ENCODE results near the gene STX12. TPM values are rescaled to one million over a fixed set of nuclear protein-coding genes. Genes with fewer than 3 reads are reported as not detected.
"Not testable (repeated sequence)": the region's sequence is repeated elsewhere in the genome, so short reads cannot be mapped to it uniquely, and the experiment has no call there.

Gene STX12
- total RNA-seq, 1 experiment from 2014 or later, result 19.6 TPM

GRCh38 chr1:27785781-27786455 lies 12.9 kb downstream of the STX12 start:
- no TSS peak for BruUV-seq (replicated peaks)
- Mint-ChIP-seq H3K4me1 (ENCODE audit: low read depth, unreplicated experiment) (peaks cover 11% of the 10 kb centered on the region), H3K9me3 (ENCODE audit: unreplicated experiment) (no peaks in the 10 kb centered on the region), H3K4me3 (ENCODE audit: unreplicated experiment) (peak overlapping the region; percentile 46), H3K27me3 (ENCODE audit: insufficient read depth, unreplicated experiment) (no peaks in the 10 kb centered on the region), H3K36me3 (ENCODE audit: insufficient read depth, unreplicated experiment) (no peaks in the 10 kb centered on the region), H3K27ac (ENCODE audit: unreplicated experiment) (peak overlapping the region; percentile 93)
- Histone ChIP-seq H3K4me3 (ENCODE audit: low read depth, low read length) (no peak overlapping the region), H3K27me3 (replicated peaks; ENCODE audit: control insufficient read depth, insufficient read depth, low read length) (no peaks in the 10 kb centered on the region), H3K9me3 (no peaks in the 10 kb centered on the region), H3K4me1 (peaks cover 29% of the 10 kb centered on the region), H3K36me3 (ENCODE audit: control insufficient read depth, insufficient read depth, low read length) (no peaks in the 10 kb centered on the region)
- POLR2A ChIA-PET, result interaction anchor here (0.7 to 1.9 kb wide), 2 partner anchors 13 to 44 kb away, joined by 4 to 15 read pairs; partner anchors contain the start of genes PPP1R8 and STX12
- TF ChIP-seq CTCF (IDR thresholded peaks at IDR 0.05; ENCODE audit: insufficient read depth in 1 of 2, low read depth in 1 of 2, low read length in 1 of 2, severe bottlenecking in 1 of 2, unreplicated experiment in 1 of 2), result no peak
- CTCF ChIA-PET, result no interaction called here
- DNase-seq, result peak; percentile 36 to 52
- intact Hi-C loops (cut with micrococcal nuclease; ENCODE audit: unreplicated experiment), result no loop called here

- intact Hi-C loops (cut with micrococcal nuclease; ENCODE audit: unreplicated experiment), result no loop called here
- Mint-ChIP-seq H3K9me3 (ENCODE audit: unreplicated experiment) (no peaks in the 10 kb centered on the region), H3K36me3 (ENCODE audit: insufficient read depth, unreplicated experiment) (no peaks in the 10 kb centered on the region), H3K27ac (ENCODE audit: unreplicated experiment) (no peak overlapping the region), H3K27me3 (ENCODE audit: insufficient read depth, unreplicated experiment) (no peaks in the 10 kb centered on the region), H3K4me1 (ENCODE audit: low read depth, unreplicated experiment) (peaks cover 11% of the 10 kb centered on the region), H3K4me3 (ENCODE audit: unreplicated experiment) (no peak overlapping the region)
- Histone ChIP-seq H3K36me3 (ENCODE audit: control insufficient read depth, insufficient read depth, low read length) (no peaks in the 10 kb centered on the region), H3K9me3 (no peaks in the 10 kb centered on the region), H3K4me3 (ENCODE audit: low read depth, low read length) (no peak overlapping the region), H3K27me3 (replicated peaks; ENCODE audit: control insufficient read depth, insufficient read depth, low read length) (no peaks in the 10 kb centered on the region), H3K4me1 (peaks cover 29% of the 10 kb centered on the region)
- no TSS peak for BruUV-seq (replicated peaks)
- ChIA-PET POLR2A (no interaction called here), CTCF (no interaction called here)
- no peak for TF ChIP-seq CTCF (IDR thresholded peaks at IDR 0.05; ENCODE audit: insufficient read depth in 1 of 2, low read depth in 1 of 2, low read length in 1 of 2, severe bottlenecking in 1 of 2, unreplicated experiment in 1 of 2)
- no peak for DNase-seq
Observed at GRCh38 chr1:27787895-27788294, 14.9 kb downstream of the STX12 start.

DNA sequence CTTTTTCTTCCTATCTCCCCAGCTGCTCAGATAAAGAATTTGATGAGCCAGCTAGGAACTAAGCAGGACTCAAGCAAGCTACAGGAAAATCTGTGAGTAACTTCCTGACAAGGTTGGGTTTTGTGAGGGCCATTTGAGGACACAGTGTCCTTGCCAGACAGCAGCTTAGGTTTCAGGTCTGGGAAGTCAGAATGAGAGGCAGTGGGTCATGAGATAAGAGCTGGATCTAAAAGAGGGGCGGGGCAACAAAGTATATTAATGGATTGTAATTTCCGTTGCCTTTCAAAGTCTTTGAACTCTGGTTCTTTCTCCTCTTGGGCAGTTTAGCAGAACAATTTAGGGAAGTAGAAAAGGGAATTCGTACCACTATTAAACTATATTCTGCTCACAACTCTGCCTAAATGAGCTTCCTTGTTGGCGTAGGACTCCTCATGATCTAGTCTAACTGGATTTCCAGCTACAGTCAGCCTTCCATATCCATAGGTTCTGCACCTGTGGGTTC lies 16.6 kb downstream of the STX12 start:
- no TSS peak for BruUV-seq (replicated peaks)
- peaks cover 24% of the 10 kb centered on the region for H3K4me1 ChIP-seq
- H3K36me3 ChIP-seq (ENCODE audit: control insufficient read depth, insufficient read depth, low read length), result no peaks in the 10 kb centered on the region
- no peak overlapping the region for H3K4me3 ChIP-seq (ENCODE audit: low read depth, low read length)
- no peak for DNase-seq
- no peaks in the 10 kb centered on the region for H3K27me3 ChIP-seq (replicated peaks; ENCODE audit: control insufficient read depth, insufficient read depth, low read length)
- H3K4me1 Mint-ChIP-seq (ENCODE audit: low read depth, unreplicated experiment), result peaks cover 11% of the 10 kb centered on the region
- peaks cover 5% of the 10 kb centered on the region for H3K36me3 Mint-ChIP-seq (ENCODE audit: insufficient read depth, unreplicated experiment)
- intact Hi-C loops (cut with micrococcal nuclease; ENCODE audit: unreplicated experiment), result no loop called here
- ChIA-PET CTCF (no interaction called here), POLR2A (interaction anchor here (0.7 kb wide), 1 partner anchor 17 kb away, joined by 3 read pairs; the partner anchor contains the start of gene STX12)
- no peaks in the 10 kb centered on the region for H3K9me3 Mint-ChIP-seq (ENCODE audit: unreplicated experiment)
- no peak for TF ChIP-seq CTCF (IDR thresholded peaks at IDR 0.05; ENCODE audit: insufficient read depth in 1 of 2, low read depth in 1 of 2, low read length in 1 of 2, severe bottlenecking in 1 of 2, unreplicated experiment in 1 of 2)
- no peak overlapping the region for H3K4me3 Mint-ChIP-seq (ENCODE audit: unreplicated experiment)
- H3K27ac Mint-ChIP-seq (ENCODE audit: unreplicated experiment), result peak overlapping the region; percentile 42
- H3K9me3 ChIP-seq, result no peaks in the 10 kb centered on the region
- H3K27me3 Mint-ChIP-seq (ENCODE audit: insufficient read depth, unreplicated experiment), result no peaks in the 10 kb centered on the region

- DNase-seq; H3K27me3 ChIP-seq (replicated peaks; ENCODE audit: control insufficient read depth, insufficient read depth, low read length); BruUV-seq (replicated peaks); H3K9me3 Mint-ChIP-seq (ENCODE audit: unreplicated experiment); H3K4me3 Mint-ChIP-seq (ENCODE audit: unreplicated experiment); intact Hi-C loops (cut with micrococcal nuclease; ENCODE audit: unreplicated experiment); H3K27ac Mint-ChIP-seq (ENCODE audit: unreplicated experiment); CTCF ChIA-PET; H3K4me3 ChIP-seq (ENCODE audit: low read depth, low read length); H3K9me3 ChIP-seq; H3K36me3 Mint-ChIP-seq (ENCODE audit: insufficient read depth, unreplicated experiment); POLR2A ChIA-PET; H3K27me3 Mint-ChIP-seq (ENCODE audit: insufficient read depth, unreplicated experiment); H3K36me3 ChIP-seq (ENCODE audit: control insufficient read depth, insufficient read depth, low read length): not testable (repeated sequence)
- peaks cover 11% of the 10 kb centered on the region for H3K4me1 Mint-ChIP-seq (ENCODE audit: low read depth, unreplicated experiment)
- H3K4me1 ChIP-seq, result peaks cover 17% of the 10 kb centered on the region
Observed at GRCh38 chr1:27790270-27790669, 17.3 kb downstream of the STX12 start.

Measured in Caco-2 (cell line).